GM19324 (cell line): ENCODE data around the gene KRTAP4-3.
"Not testable (repeated sequence)": the region's sequence is repeated elsewhere in the genome, so short reads cannot be mapped to it uniquely, and the experiment has no call there.

Source experiments
- ATAC-seq: cut with Tn5 transposase; IDR thresholded peaks from one replicate; pipeline ENCODE4 v1.9.1; 2021; ENCODE audit warnings: mild to moderate bottlenecking, moderate library complexity; ENCODE audit not compliant: unreplicated experiment, low FRiP score

Gene KRTAP4-3

GRCh38 chr17:41168121-41168520, at the start of gene KRTAP4-3:
KRTAP4-3 (minus strand) TSS chr17:41168221; CDS start chr17:41168172, 49 bp downstream.
- no peak for ATAC-seq

GRCh38 chr17:41215681-41216080, 47.7 kb upstream of the KRTAP4-3 start:
- ATAC-seq: no peak

GRCh38 chr17:41212524-41213169, 44.6 kb upstream of the KRTAP4-3 start:
- ATAC-seq: no peak

GRCh38 chr17:41211845-41212466, 43.9 kb upstream of the KRTAP4-3 start:
- no peak for ATAC-seq

GRCh38 chr17:41199421-41200078, 31.5 kb upstream of the KRTAP4-3 start:
- ATAC-seq: no peak

- ATAC-seq: no peak
Observed at GRCh38 chr17:41196068-41196467, 28.0 kb upstream of the KRTAP4-3 start.

GRCh38 chr17:41190328-41190727, 22.3 kb upstream of the KRTAP4-3 start:
- ATAC-seq: no peak

- not testable (repeated sequence) for ATAC-seq
Observed at GRCh38 chr17:41189837-41190318, 21.9 kb upstream of the KRTAP4-3 start, which contains the start of gene KRTAP9-1. KRTAP9-1 (plus strand) TSS chr17:41189887; CDS start chr17:41189887, 0 bp downstream.

- no peak for ATAC-seq
Observed at GRCh38 chr17:41186872-41187271, 18.9 kb upstream of the KRTAP4-3 start.

- ATAC-seq: no peak
Observed at GRCh38 chr17:41185001-41185400, 17.0 kb upstream of the KRTAP4-3 start.

GRCh38 chr17:41184480-41184961, 16.5 kb upstream of the KRTAP4-3 start, which contains the start of gene KRTAP4-1:
KRTAP4-1 (minus strand) TSS chr17:41184911; CDS start chr17:41184854, 57 bp downstream.
- ATAC-seq: no peak

- no peak for ATAC-seq
Observed at GRCh38 chr17:41178843-41179616, 11.0 kb upstream of the KRTAP4-3 start.

- no peak for ATAC-seq
Observed at GRCh38 chr17:41178341-41178740, 10.3 kb upstream of the KRTAP4-3 start.

- no peak for ATAC-seq
Observed at GRCh38 chr17:41177727-41178271, 9.8 kb upstream of the KRTAP4-3 start, which contains the start of gene KRTAP4-2. KRTAP4-2 (minus strand) TSS chr17:41178221; CDS start chr17:41178164, 57 bp downstream.

- no peak for ATAC-seq
Observed at GRCh38 chr17:41176744-41177387, 8.8 kb upstream of the KRTAP4-3 start.

GRCh38 chr17:41171886-41172285, 3.9 kb upstream of the KRTAP4-3 start:
- no peak for ATAC-seq

- ATAC-seq: no peak
Observed at GRCh38 chr17:41167561-41167960, 460 bp downstream of the KRTAP4-3 start.

GRCh38 chr17:41163828-41164227, 4.2 kb downstream of the KRTAP4-3 start:
- ATAC-seq: no peak

GRCh38 chr17:41160648-41161047, 7.4 kb downstream of the KRTAP4-3 start, which contains the start of gene KRTAP4-4:
KRTAP4-4 (minus strand) TSS chr17:41160748; CDS start chr17:41160691, 57 bp downstream.
- no peak for ATAC-seq
